ENCODE measurements around the gene DNAL4.
"Not testable (repeated sequence)": the region's sequence is repeated elsewhere in the genome, so short reads cannot be mapped to it uniquely, and the experiment has no call there.

DNAL4 gene

GRCh38 chr22:38826801-38827200 is 32.9 kb upstream of the DNAL4 start:
- no peak for DNase-seq (ENCODE audit: low spot score)

DNA sequence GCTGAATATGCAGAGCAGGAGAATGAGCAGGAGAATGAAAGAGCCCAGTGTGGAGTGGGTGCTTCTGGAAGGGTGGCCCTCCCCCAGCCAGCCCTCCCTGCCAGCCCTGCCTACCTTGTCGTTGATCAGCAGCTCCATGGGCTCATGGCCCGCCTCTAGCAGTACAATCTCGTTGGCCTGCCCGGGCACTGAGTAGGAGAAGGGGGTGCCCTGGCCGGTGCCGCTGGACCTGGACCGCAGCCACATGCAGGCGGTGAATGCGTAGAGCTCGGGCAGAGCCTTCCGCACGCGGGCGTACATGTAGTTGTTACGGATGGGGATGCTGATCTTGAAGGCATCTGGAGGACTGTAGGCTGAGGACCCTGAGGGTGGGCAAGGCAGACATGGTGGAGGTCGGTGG is 32.4 kb upstream of the DNAL4 start:
- no peak for DNase-seq (ENCODE audit: low spot score)

GRCh38 chr22:38824585-38824984 is 30.6 kb upstream of the DNAL4 start:
- peak; percentile 15 for DNase-seq (ENCODE audit: low spot score)

DNA sequence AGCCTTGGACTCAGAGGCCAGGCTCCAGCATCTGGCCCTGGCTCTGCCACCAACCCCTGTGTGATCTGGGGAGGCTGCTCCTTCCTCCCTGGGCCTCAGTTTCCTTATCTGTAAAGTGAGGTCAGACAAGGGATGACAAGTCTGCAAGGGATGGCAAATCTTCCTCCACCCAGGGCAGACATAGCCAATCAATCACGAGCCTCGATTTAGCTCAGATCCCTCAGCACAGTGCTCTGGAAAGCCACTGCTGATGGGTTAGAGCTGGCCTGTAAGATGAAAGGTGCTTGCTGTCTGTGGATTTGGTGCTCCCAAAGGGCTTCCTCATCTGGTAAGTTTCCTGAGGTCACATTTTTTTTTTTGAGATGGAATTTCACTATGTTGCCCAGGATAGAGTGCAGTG is 29.7 kb upstream of the DNAL4 start:
- no peak for DNase-seq (ENCODE audit: low spot score)

DNA sequence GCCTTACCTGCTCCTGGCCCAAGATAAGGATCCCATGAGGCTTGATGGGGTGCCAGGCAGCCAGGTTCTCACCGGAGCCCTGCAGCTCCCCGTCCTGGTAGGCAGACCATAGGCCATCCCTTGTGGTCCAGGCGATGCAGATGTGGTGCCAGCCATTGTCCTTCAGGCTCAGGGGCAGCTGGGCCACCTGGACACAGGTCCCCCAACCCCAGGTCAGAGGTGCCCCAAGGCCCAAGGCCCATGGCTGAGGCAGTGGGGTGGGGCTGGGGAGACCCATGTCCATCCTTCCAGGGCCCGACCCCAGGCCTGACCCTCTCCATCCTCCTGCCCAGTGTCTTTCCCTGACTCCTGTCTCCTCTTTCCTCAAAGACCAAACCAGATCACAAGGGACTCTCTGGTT is 29.1 kb upstream of the DNAL4 start:
- no peak for DNase-seq (ENCODE audit: low spot score)

DNA sequence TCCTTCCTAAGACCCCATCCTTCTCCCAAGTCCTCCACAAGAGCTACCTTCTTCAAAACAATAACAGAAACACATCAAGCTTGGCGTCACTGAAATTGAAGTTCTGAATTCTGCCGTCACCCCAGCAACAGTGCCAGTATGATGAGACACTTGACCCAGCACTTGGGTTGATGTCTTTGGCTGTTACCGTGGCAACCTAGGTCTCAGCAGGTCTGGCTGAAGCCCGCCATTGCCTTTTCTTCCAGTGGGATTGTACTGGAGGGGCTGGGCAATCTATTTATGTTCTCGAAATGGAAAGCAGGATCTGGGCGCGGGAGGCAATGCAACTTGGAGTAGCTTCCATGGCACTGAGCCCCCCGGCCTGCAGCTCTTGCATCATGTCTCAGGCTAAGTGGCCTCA is 26.1 kb upstream of the DNAL4 start:
- no peak for DNase-seq (ENCODE audit: low spot score)

GRCh38 chr22:38819387-38819940 is 25.5 kb upstream of the DNAL4 start:
- DNase-seq (ENCODE audit: low spot score) = no peak

GRCh38 chr22:38817196-38817595 is 23.3 kb upstream of the DNAL4 start:
- no peak for DNase-seq (ENCODE audit: low spot score)

DNA sequence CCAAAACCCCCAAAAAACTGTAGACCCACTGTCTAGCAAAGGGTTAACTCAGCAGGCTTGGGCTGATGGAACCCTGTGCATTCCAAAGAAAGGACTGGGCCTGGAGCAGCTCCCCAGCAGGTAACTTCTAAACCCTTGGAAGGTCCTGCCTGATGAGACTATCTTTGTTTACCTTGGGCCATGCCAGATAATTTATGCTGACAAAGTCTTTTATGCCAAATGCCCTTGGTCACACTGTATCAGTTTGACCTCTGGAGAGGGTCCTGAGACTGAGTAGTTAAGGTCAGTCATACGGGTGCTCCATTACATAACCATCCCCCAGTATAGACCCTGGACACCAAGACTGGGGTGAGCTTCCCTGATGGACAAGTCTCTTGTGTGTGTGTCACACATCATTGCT is 21.9 kb upstream of the DNAL4 start:
- DNase-seq (ENCODE audit: low spot score) = no peak

GRCh38 chr22:38811241-38811640 is 17.3 kb upstream of the DNAL4 start:
- DNase-seq (ENCODE audit: low spot score) = no peak

DNA sequence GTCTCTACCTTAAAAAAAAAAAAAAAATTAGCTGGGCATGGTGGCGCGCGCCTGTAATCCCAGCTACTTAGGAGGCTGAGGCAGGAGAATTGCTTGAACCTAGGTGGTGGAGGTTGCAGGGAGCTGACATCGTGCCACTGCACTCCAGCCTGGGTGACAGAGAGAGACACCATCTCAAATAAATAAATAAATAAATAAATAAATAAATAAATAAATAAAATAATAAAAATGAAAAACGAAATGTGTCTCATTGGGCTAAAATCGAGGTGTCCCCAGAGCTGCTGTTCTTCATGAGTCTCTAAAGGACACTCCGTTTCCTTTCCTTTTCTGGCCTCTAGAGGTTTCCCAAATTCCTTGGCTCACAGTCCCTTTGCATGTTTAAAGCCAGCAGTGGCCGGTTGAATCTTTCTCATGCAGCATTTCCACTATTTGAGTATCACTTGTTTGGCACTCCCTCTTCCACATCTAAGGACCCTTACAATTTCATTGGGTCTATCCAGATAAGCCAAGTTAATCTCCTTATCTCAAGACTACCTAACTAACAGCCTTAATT is 11.2 kb upstream of the DNAL4 start:
- DNase-seq (ENCODE audit: low spot score) = not testable (repeated sequence)

DNA sequence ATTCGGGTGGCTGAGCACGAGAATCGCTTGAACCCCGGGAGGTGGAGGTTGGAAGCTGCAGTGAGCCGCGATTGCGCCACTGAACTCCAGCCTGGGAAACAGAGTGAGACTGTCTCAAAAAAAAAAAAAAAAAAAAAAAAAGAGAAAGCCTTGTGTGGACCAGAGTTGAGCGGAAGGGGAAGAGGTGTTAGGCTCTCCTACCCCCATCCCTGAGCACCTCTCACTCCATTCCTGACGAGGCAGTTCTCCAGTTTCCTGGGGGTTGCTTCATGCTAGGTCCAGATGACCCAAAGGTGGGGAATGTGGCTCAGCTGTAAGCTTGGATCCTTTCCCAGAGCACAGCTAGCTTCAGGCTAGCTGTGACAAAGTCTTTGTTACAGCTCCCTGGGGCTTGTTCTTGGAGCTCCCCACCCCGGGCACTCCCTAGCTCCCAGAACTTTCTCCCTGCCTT is 8.8 kb upstream of the DNAL4 start:
- no peak for DNase-seq (ENCODE audit: low spot score)

DNA sequence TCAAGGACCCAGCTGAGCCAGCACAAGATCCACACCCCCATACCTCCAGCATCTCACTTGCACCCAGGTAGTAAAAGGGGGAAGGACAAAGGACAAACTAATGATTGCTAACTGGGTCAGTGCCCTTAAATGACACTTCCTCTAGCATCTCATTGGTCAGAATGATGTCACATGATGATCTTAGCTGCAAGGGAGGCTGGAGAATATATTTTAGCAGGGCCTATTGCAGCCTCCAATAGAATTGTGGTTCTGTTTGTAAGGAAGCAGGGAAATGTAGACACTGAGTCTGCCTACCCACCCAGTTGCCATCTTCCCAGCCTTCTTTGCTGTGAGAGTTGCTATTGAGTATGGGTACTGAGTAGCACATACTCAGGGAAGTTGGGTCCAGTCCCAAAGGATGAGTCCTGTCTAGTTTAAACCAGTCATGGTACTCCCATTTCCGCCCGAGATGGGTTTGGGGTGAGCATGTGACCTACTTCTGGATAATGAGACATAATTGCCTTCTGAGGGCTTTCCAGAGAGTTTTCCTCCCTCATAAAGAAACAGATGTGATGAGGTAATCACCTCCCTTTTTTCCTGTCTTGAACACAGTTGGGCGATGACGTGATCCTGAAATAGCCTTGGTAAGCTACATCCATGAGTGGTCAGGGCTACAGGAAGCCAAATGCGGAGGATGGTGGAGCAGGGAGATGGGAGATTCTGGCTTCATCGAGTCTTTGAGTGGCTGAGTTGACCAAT is 5.5 kb upstream of the DNAL4 start:
- DNase-seq (ENCODE audit: low spot score) = no peak

- DNase-seq (ENCODE audit: low spot score) = no peak
Observed at GRCh38 chr22:38798496-38798895, 4.6 kb upstream of the DNAL4 start.

DNA sequence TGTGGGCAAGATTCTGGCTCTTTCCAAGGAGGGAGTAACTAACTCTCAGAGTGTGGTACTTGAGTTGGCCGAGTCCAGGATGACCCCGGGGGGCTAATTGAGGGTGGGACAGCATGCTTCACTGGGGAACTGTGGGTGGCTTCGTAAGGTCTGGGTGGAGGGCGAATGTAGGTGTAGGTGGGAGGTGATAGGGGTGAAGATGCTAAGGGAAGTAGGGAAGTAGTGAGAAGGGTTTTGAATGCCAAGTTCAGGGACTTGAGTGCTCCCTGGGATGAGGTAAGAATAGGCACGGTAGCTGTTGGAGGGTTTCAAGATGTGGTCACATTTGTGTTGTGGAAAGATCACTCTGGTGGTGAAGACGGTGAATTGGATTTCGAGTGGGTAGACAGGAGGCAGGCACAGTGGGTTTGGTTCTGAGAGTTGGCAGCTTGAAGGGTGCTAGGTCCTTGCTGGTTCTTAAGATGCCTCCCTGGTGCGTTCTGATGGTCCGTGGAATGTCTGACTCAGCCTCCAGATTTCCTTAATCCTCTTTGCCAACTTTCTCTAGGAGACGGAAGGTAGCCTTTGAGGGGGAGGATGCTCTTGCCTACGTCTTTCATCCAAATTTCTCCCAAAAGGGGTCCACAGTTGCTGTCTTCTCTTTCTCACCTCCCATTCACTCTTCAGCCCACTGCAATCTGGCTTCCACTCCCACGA is 2.5 kb upstream of the DNAL4 start:
- DNase-seq (ENCODE audit: low spot score) = no peak

DNA sequence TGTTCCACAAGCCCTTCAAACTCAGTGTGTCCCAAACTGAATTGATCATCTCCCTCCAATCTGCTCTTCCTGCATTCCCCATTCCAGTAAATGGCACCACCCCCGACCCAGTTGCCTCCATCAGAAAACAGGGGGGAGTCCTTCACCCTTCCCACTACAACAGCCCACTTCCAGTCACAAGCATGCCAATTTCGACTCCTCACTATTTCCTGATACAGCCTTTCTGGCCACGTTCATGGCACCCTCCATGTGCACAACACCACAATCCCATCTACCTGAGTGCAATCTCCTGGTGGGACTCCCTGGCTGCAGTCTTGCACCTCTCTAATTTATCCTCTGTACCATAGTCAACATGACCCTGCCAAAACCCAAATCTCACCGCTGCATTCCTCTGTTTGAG is 1.6 kb upstream of the DNAL4 start:
- no peak for DNase-seq (ENCODE audit: low spot score)

DNA sequence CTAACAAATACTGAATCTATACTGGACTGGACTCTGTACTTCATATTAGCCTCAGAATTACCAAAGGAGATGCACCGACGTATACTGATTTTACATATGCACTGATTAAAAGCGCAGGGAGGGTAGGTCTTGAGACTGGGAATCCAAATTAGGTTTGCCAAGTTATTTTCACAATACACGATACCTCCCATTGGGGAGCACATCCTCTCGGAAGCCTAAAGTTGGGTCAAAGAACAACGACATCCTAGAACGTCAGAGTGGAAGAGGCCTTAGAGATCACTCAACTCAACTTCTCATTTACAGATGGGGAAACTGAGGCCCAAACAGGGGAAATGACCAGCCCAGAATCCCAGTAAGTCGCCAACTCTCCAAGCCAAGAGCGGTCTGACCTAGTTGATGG is 626 bp downstream of the DNAL4 start:
- no peak for DNase-seq (ENCODE audit: low spot score)

GRCh38 chr22:38792833-38793232 is 1.1 kb downstream of the DNAL4 start:
- no peak for DNase-seq (ENCODE audit: low spot score)

DNA sequence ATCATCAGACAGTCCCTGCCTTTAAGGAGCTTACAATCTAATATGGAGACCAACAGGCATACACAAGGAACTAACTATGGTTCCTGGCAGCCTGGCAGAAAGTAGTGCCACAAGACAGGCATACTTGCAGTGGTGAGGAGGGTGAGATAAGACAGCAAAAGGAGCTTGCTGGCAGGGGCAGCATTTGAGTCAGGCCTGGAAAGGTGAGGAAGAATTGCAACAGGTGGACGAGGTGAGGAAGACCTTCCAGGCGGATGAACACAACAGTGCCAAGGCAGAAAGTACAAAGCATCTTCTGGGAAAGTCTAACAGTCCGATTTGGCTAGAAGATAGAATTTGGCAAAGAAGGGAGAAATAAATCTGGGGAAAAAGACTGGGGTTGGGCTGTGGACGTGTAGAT is 4.3 kb downstream of the DNAL4 start:
- DNase-seq (ENCODE audit: low spot score) = no peak

- no peak for DNase-seq (ENCODE audit: low spot score)
Observed at GRCh38 chr22:38788846-38789245, 5.1 kb downstream of the DNAL4 start.

DNA sequence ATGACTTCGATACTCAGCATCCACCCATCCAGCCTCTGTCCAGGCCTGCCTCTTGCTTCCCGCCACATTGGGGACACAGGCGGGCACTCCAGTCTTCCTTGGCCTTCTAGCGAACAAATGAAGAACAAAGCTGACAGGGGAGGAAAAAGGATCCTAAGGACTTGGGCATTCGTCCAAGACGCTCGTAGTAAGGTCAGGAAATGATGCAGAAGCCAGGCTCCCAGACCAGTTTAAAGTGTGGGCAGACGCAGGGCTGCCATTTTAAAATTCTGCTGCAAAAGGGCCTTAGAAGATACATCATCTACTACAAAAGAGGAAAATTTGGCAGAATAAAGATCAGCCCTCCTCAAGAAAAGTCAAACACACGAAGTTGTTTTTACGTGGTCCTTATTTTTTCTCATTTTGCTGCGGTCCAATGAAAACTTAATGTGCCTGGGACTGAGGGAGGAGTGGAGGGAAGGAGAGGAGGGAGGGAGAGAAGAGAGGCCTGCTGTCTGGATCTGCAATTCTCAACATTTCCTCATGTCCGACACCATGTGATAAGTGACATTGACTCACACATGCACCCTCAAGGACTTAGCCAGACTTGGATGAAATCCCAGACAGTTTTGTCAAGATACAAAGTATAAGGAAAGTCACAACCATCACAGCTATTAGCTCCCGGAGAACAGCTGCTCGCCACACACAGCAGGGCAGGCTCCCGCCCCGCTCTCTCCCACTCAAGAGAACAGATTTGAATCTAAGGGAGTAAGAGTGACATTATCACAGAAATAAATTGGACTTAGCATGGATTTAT is 5.7 kb downstream of the DNAL4 start:
- DNase-seq (ENCODE audit: low spot score) = no peak

DNA sequence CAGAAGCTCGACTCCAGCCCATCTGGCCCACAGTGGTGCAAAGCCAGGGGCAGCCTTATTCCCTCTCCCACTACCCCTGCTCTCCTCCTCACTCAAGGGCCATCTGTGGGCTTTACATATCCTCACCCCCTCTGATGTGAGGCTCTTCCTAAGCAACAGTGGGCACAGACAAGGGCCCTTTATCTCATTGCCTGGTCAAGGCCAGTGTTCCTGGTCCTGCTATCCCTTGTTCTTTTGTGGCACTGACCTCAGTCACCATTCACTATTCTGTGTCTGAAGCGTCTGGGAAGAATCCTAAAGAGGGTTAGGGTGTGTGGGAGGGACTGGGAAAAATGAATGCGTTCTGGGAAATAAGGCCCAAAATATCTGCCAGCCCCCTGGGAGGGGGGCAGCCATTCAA is 7.3 kb downstream of the DNAL4 start:
- no peak for DNase-seq (ENCODE audit: low spot score)
